ENCODE data around the gene YPEL5.
"Not testable (repeated sequence)": the region's sequence is repeated elsewhere in the genome, so short reads cannot be mapped to it uniquely, and the experiment has no call there.

The YPEL5 gene

GRCh38 chr2:30139131-30139870 is 7.5 kb upstream of the YPEL5 start:
- no peak for FAIRE-seq

- FAIRE-seq: no peak
Observed at GRCh38 chr2:30141136-30141535, 5.7 kb upstream of the YPEL5 start.

- no peak for FAIRE-seq
Observed at GRCh38 chr2:30144260-30144659, 2.5 kb upstream of the YPEL5 start.

- not testable (repeated sequence) for FAIRE-seq
Observed at GRCh38 chr2:30144951-30145350, 1.9 kb upstream of the YPEL5 start.

GRCh38 chr2:30145826-30146336 is 926 bp upstream of the YPEL5 start:
- FAIRE-seq: peak; percentile 13

GRCh38 chr2:30147196-30147714 is 448 bp downstream of the YPEL5 start:
- FAIRE-seq: no peak

- FAIRE-seq: no peak
Observed at GRCh38 chr2:30147715-30148610, 1.2 kb downstream of the YPEL5 start.

- no peak for FAIRE-seq
Observed at GRCh38 chr2:30148850-30149249, 2.0 kb downstream of the YPEL5 start.

- FAIRE-seq: no peak
Observed at GRCh38 chr2:30149513-30149912, 2.7 kb downstream of the YPEL5 start.

GRCh38 chr2:30149976-30150375 is 3.2 kb downstream of the YPEL5 start:
- no peak for FAIRE-seq

- FAIRE-seq: no peak
Observed at GRCh38 chr2:30150786-30151185, 4.0 kb downstream of the YPEL5 start.

- FAIRE-seq: no peak
Observed at GRCh38 chr2:30152385-30152784, 5.6 kb downstream of the YPEL5 start.

- no peak for FAIRE-seq
Observed at GRCh38 chr2:30155202-30155601, 8.4 kb downstream of the YPEL5 start.

- no peak for FAIRE-seq
Observed at GRCh38 chr2:30155889-30156658, 9.3 kb downstream of the YPEL5 start.

- FAIRE-seq: no peak
Observed at GRCh38 chr2:30157616-30158015, 10.8 kb downstream of the YPEL5 start.

- FAIRE-seq: no peak
Observed at GRCh38 chr2:30159766-30160165, 13.0 kb downstream of the YPEL5 start.

GRCh38 chr2:30161929-30162706 is 15.3 kb downstream of the YPEL5 start:
- no peak for FAIRE-seq

- no peak for FAIRE-seq
Observed at GRCh38 chr2:30162806-30163205, 16.0 kb downstream of the YPEL5 start.

GRCh38 chr2:30164131-30164925 is 17.5 kb downstream of the YPEL5 start:
- no peak for FAIRE-seq

GRCh38 chr2:30165050-30165520 is 18.3 kb downstream of the YPEL5 start:
- peak; percentile 95 for FAIRE-seq

- FAIRE-seq: peak; percentile 74
Observed at GRCh38 chr2:30165617-30166016, 18.8 kb downstream of the YPEL5 start.
